Prostate gland (tissue), 2 donors: ENCODE results near the gene FAM107A. TPM values are rescaled to one million over a fixed set of nuclear protein-coding genes. Genes with fewer than 3 reads are reported as not detected.

Experiments
- DNase-seq: peaks from one replicate; pipeline ENCODE4 v3.0.0-alpha.2; 2019; ENCODE audit warnings: low spot score
- H3K27ac ChIP-seq, 2 donors: fragments of 200-600 bp; sonication (generic); 2 replicates each; pipeline ENCODE4 v1.5.1; 2017 to 2019
- H3K27me3 ChIP-seq: fragments of 200-600 bp; sonication (generic); replicated peaks from 2 replicates; pipeline ENCODE4 v1.5.1; 2019; ENCODE audit not compliant: insufficient read depth
- H3K36me3 ChIP-seq, 2 donors: fragments of 200-600 bp; sonication (generic); 1 replicate in 1 of 2; 2 replicates in 1 of 2; pipeline versions ENCODE4 v1.5.1 to v1.8.1; 2017 to 2019
- H3K4me1 ChIP-seq: fragments of 200-600 bp; sonication (generic); replicated peaks from 2 replicates; pipeline ENCODE4 v1.5.1; 2019
- H3K4me3 ChIP-seq, 2 donors: fragments of 200-600 bp; sonication (generic); 2 replicates each; pipeline ENCODE4 v1.5.1; 2017 to 2019
- H3K9me3 ChIP-seq: fragments of 200-600 bp; sonication (generic); 2 replicates; pipeline ENCODE4 v1.5.1; 2017
- CTCF ChIP-seq, 4 experiments: fragments of 200-600 bp in 2 of 4; fragments of 450-650 bp in 2 of 4; sonication (generic) in 2 of 4; IDR thresholded peaks; 1 replicate in 3 of 4; 2 replicates in 1 of 4; pipeline ENCODE4 v1.5.1; 2016 to 2019; ENCODE audit warnings: antibody characterized with exemption in 4 of 4, mild to moderate bottlenecking in 2 of 4, moderate library complexity in 2 of 4
- POLR2A ChIP-seq: fragments of 450-650 bp; IDR thresholded peaks from one replicate; pipeline ENCODE4 v1.6.1; 2016; ENCODE audit warnings: antibody characterized with exemption, mild to moderate bottlenecking
- POLR2AphosphoS5 ChIP-seq: sonication (generic); formaldehyde crosslinking; IDR thresholded peaks from one replicate; pipeline ENCODE4 v1.6.1; 2017; ENCODE audit warnings: antibody characterized with exemption
- WGBS: methylation state at CpG from one replicate; pipeline ENCODE4 v1.1.5; 2018; 5-methylcytosine and 5-hydroxymethylcytosine counted together
- intact Hi-C: fragments of 100-400 bp; cut with DNase I; formaldehyde crosslinking; loops from one replicate; pipeline ENCODE4 v1.14.2; 2022
- total RNA-seq, 2 donors: library from RNA; depleted of rRNA; stranded (reverse); fragments of >200 nt; gene quantifications; one replicate each; pipeline ENCODE4 v1.1.0, GENCODE V29; 2016

Gene FAM107A
- total RNA-seq, 2 donors from 2014 or later = 54.5 to 80.2 TPM

- Histone ChIP-seq H3K27ac (no peak overlapping the region), H3K9me3 (no peaks in the 10 kb centered on the region), H3K27me3 (peaks cover 5% of the 10 kb centered on the region), H3K36me3 (no peaks in the 10 kb centered on the region), H3K4me1 (peaks cover 5% of the 10 kb centered on the region), H3K4me3 (no peak overlapping the region)
- intact Hi-C loops = no loop called here
- TF ChIP-seq POLR2AphosphoS5 (no peak), POLR2A (no peak), CTCF (IDR thresholded peaks at IDR 0.05) (no peak)
- 17% methylated on average over 36 of the region's 44 CpGs for WGBS
- no peak for DNase-seq
These were observed 9.6 kb upstream of the FAM107A start for GRCh38 chr3:58586776-58587192.

- 50% methylated on average over 8 of the region's 8 CpGs for WGBS
- H3K27me3 ChIP-seq = peaks cover 5% of the 10 kb centered on the region
- TF ChIP-seq POLR2A (no peak), CTCF (IDR thresholded peaks at IDR 0.05) (no peak), POLR2AphosphoS5 (no peak)
- H3K27ac ChIP-seq = no peak overlapping the region
- H3K4me1 ChIP-seq = peaks cover 5% of the 10 kb centered on the region
- DNase-seq = no peak
- H3K9me3 ChIP-seq = no peaks in the 10 kb centered on the region
- H3K4me3 ChIP-seq = no peak overlapping the region
- H3K36me3 ChIP-seq = no peaks in the 10 kb centered on the region
- intact Hi-C loops = loop anchor here (2.0 kb wide), 1 partner anchor 31 kb away; no protein-coding TSS in a partner anchor
These were observed 8.8 kb upstream of the FAM107A start for GRCh38 chr3:58585994-58586393.

- peaks cover 5% of the 10 kb centered on the region for H3K4me1 ChIP-seq
- intact Hi-C loops = loop anchor here (2.0 kb wide), 1 partner anchor 32 kb away; no protein-coding TSS in a partner anchor
- DNase-seq = peak; percentile 67
- TF ChIP-seq CTCF (IDR thresholded peaks at IDR 0.05) (peak; percentile 3 to 88 (median 62)), POLR2AphosphoS5 (peak; percentile 41), POLR2A (no peak)
- WGBS = 2% methylated on average over 33 of the region's 46 CpGs
- peaks cover 5% of the 10 kb centered on the region for H3K27me3 ChIP-seq
- H3K27ac ChIP-seq = peak overlapping the region; percentile 59 to 77
- no peaks in the 10 kb centered on the region for H3K36me3 ChIP-seq
- peak overlapping the region; percentile 31 to 32 for H3K4me3 ChIP-seq
- no peaks in the 10 kb centered on the region for H3K9me3 ChIP-seq
These were observed 8.0 kb upstream of the FAM107A start for GRCh38 chr3:58585005-58585786.

GRCh38 chr3:58584690-58585004 is 7.5 kb upstream of the FAM107A start:
- no peak for DNase-seq
- Histone ChIP-seq H3K4me1 (peaks cover 5% of the 10 kb centered on the region), H3K27ac (peak overlapping the region; percentile 59 to 77), H3K27me3 (peaks cover 5% of the 10 kb centered on the region), H3K9me3 (no peaks in the 10 kb centered on the region), H3K4me3 (peak overlapping the region; percentile 31 to 32), H3K36me3 (no peaks in the 10 kb centered on the region)
- TF ChIP-seq POLR2A (no peak), POLR2AphosphoS5 (no peak), CTCF (IDR thresholded peaks at IDR 0.05) (no peak)
- intact Hi-C loops = loop anchor here (2.0 kb wide), 1 partner anchor 32 kb away; no protein-coding TSS in a partner anchor
- WGBS = 35% methylated on average over 10 of the region's 10 CpGs
